ENCODE results near the gene NOP56.

NOP56 gene

GRCh38 chr20:2658414-2659354 is 6.3 kb downstream of the NOP56 start:
- Histone ChIP-seq H3F3A (ENCODE audit: low read depth) (peaks cover 11% of the 10 kb centered on the region; the same call in 1 of the 2 replicates), H3K79me2 (ENCODE audit: insufficient read depth, low read length) (peaks cover 61% of the 10 kb centered on the region)

GRCh38 chr20:2659547-2659946 is 7.1 kb downstream of the NOP56 start:
- Histone ChIP-seq H3K4me2 (ENCODE audit: low read depth, low read length, poor library complexity, severe bottlenecking) (no peak overlapping the region), H3F3A (ENCODE audit: low read depth) (peaks cover 15% of the 10 kb centered on the region; the same call in 1 of the 2 replicates), H3K9me2 (replicated peaks; ENCODE audit: low read depth, low read length) (no peaks in the 10 kb centered on the region), H3K9me3 (ENCODE audit: insufficient read depth, low read depth, low read length) (no peaks in the 10 kb centered on the region), H3K27me3 (ENCODE audit: insufficient read depth, low read length, poor library complexity, severe bottlenecking) (no peaks in the 10 kb centered on the region), H4K20me1 (ENCODE audit: insufficient read depth, low read length, poor library complexity, severe bottlenecking) (peaks cover 43% of the 10 kb centered on the region), H3K36me3 (ENCODE audit: insufficient read depth, low read length) (peaks cover 63% of the 10 kb centered on the region; the same call in 1 of the 2 replicates), H3K4me3 (ENCODE audit: low read length, poor library complexity, severe bottlenecking) (no peak overlapping the region), H3K9ac (ENCODE audit: low read depth, low read length, poor library complexity, severe bottlenecking) (no peak overlapping the region), H3K79me2 (ENCODE audit: insufficient read depth, low read length) (peaks cover 55% of the 10 kb centered on the region), H3K4me1 (ENCODE audit: insufficient read depth, low read length, poor library complexity, severe bottlenecking) (peaks cover 26% of the 10 kb centered on the region), H2AFZ (ENCODE audit: low read length) (no peak overlapping the region)
- TF ChIP-seq EZH2phosphoT487 (IDR thresholded peaks at IDR 0.05; ENCODE audit: borderline replicate concordance): no peak

More at GRCh38 chr20:2658414-2659354, 6.3 kb downstream of the NOP56 start:
- Histone ChIP-seq H4K20me1 (ENCODE audit: insufficient read depth, low read length, poor library complexity, severe bottlenecking) (peaks cover 52% of the 10 kb centered on the region), H3K4me1 (ENCODE audit: insufficient read depth, low read length, poor library complexity, severe bottlenecking) (peaks cover 29% of the 10 kb centered on the region), H3K4me3 (ENCODE audit: low read length, poor library complexity, severe bottlenecking) (no peak overlapping the region), H3K9me2 (replicated peaks; ENCODE audit: low read depth, low read length) (no peaks in the 10 kb centered on the region), H3K36me3 (ENCODE audit: insufficient read depth, low read length) (peaks cover 72% of the 10 kb centered on the region), H2AFZ (ENCODE audit: low read length) (no peak overlapping the region), H3K27me3 (ENCODE audit: insufficient read depth, low read length, poor library complexity, severe bottlenecking) (no peaks in the 10 kb centered on the region), H3K9me3 (ENCODE audit: insufficient read depth, low read depth, low read length) (no peaks in the 10 kb centered on the region), H3K4me2 (ENCODE audit: low read depth, low read length, poor library complexity, severe bottlenecking) (no peak overlapping the region), H3K9ac (ENCODE audit: low read depth, low read length, poor library complexity, severe bottlenecking) (no peak overlapping the region)
- TF ChIP-seq CTCF (conservative IDR thresholded peaks at IDR 0.05; ENCODE audit: low read length) (no peak), EZH2phosphoT487 (IDR thresholded peaks at IDR 0.05; ENCODE audit: borderline replicate concordance) (no peak)

GRCh38 chr20:2663364-2663886 is 11.0 kb downstream of the NOP56 start:
- peak overlapping the region; percentile 92 for H3K9ac ChIP-seq (ENCODE audit: low read depth, low read length, poor library complexity, severe bottlenecking)
- no peaks in the 10 kb centered on the region for H3K9me2 ChIP-seq (replicated peaks; ENCODE audit: low read depth, low read length)
- 0 out of 2 replicates have a peak, but pooled peaks cover 8% of the 10 kb centered on the region for H3F3A ChIP-seq (ENCODE audit: low read depth)
- TF ChIP-seq EZH2phosphoT487 (IDR thresholded peaks at IDR 0.05; ENCODE audit: borderline replicate concordance) (no peak), CTCF (conservative IDR thresholded peaks at IDR 0.05; ENCODE audit: low read length) (no peak)
- H3K4me1 ChIP-seq (ENCODE audit: insufficient read depth, low read length, poor library complexity, severe bottlenecking): peaks cover 12% of the 10 kb centered on the region
- no peaks in the 10 kb centered on the region for H3K9me3 ChIP-seq (ENCODE audit: insufficient read depth, low read depth, low read length)
- H3K79me2 ChIP-seq (ENCODE audit: insufficient read depth, low read length): peaks cover 25% of the 10 kb centered on the region
- peak overlapping the region; percentile 98 for H3K4me3 ChIP-seq (ENCODE audit: low read length, poor library complexity, severe bottlenecking)
- peak overlapping the region; percentile 99 for H3K4me2 ChIP-seq (ENCODE audit: low read depth, low read length, poor library complexity, severe bottlenecking)
- H2AFZ ChIP-seq (ENCODE audit: low read length): peak overlapping the region; percentile 92; the same call in 1 of the 2 replicates
- H3K36me3 ChIP-seq (ENCODE audit: insufficient read depth, low read length): peaks cover 25% of the 10 kb centered on the region; the same call in 1 of the 2 replicates
- H4K20me1 ChIP-seq (ENCODE audit: insufficient read depth, low read length, poor library complexity, severe bottlenecking): peaks cover 9% of the 10 kb centered on the region
- H3K27me3 ChIP-seq (ENCODE audit: insufficient read depth, low read length, poor library complexity, severe bottlenecking): no peaks in the 10 kb centered on the region
